ENCODE results near the gene LRRC8E. TPM values are rescaled to one million over a fixed set of nuclear protein-coding genes. Genes with fewer than 3 reads are reported as not detected.

Gene LRRC8E
- total RNA-seq, 2 donors from 2014 or later: 2.6 to 3.4 TPM

DNA sequence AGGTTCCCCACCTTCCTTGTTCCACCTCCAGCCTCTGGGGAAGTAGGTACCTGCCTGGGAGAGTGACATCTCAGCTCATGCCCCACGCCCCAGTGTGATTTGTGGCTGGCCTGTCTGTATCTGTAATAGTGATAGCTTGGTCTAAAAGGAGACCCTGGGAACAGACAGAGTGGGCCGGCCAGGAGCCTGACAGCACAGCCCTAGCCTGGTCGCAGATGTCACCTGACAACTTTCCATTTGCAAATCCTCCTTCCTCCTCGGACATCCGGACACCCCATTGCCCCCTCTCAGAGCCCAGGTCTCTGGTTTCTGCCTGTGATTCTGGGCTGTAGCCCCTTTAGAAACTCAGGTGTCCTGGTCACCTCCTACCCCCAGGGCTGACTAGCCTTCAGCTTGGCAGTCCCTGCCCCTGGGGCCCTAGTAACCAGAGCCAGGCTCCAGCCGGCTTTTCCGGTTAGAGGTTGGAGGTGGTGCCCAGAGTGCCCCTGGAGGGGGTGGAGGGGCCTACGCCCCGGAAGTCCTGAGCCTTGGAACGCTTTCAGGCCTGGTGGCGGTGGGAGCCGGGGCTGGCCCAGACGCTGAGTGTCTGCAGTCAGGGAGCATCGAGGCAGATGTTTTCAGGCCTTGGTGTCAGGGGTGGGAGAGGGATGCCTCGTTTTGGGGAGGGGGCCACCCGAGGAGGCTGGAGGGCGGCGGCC, 6.5 kb downstream of the LRRC8E start:
- peak overlapping the region in 2 of 4 donors; percentile 36 to 60 for H3K27ac ChIP-seq
- ATAC-seq: peak; percentile 66
- H3K4me1 ChIP-seq: peaks cover 10% of the 10 kb centered on the region
- 54 to 57% methylated on average over 4 to 14 of the region's 18 CpGs for WGBS, 2 donors
- H3K27me3 ChIP-seq: no peaks in the 10 kb centered on the region
- intact Hi-C loops (cut with DNase I): no loop called here
- no peaks in the 10 kb centered on the region for H3K9me3 ChIP-seq
- no peak overlapping the region for H3K4me3 ChIP-seq
- peak in 3 of 4 donors; percentile 46 to 75 (median 66) for DNase-seq
- no peaks in the 10 kb centered on the region for H3K36me3 ChIP-seq (replicated peaks in 1 of 2; ENCODE audit: insufficient read depth in 1 of 2, low read depth in 2 of 2)
- TF ChIP-seq, protein P1, sequence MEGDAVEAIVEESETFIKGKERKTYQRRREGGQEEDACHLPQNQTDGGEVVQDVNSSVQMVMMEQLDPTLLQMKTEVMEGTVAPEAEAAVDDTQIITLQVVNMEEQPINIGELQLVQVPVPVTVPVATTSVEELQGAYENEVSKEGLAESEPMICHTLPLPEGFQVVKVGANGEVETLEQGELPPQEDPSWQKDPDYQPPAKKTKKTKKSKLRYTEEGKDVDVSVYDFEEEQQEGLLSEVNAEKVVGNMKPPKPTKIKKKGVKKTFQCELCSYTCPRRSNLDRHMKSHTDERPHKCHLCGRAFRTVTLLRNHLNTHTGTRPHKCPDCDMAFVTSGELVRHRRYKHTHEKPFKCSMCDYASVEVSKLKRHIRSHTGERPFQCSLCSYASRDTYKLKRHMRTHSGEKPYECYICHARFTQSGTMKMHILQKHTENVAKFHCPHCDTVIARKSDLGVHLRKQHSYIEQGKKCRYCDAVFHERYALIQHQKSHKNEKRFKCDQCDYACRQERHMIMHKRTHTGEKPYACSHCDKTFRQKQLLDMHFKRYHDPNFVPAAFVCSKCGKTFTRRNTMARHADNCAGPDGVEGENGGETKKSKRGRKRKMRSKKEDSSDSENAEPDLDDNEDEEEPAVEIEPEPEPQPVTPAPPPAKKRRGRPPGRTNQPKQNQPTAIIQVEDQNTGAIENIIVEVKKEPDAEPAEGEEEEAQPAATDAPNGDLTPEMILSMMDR (IDR thresholded peaks at IDR 0.05): peak in 2 of 7 experiments; percentile 2 to 36
- peak in 1 of 3 donors; percentile 20 for TF ChIP-seq POLR2A (IDR thresholded peaks at IDR 0.05)

DNA sequence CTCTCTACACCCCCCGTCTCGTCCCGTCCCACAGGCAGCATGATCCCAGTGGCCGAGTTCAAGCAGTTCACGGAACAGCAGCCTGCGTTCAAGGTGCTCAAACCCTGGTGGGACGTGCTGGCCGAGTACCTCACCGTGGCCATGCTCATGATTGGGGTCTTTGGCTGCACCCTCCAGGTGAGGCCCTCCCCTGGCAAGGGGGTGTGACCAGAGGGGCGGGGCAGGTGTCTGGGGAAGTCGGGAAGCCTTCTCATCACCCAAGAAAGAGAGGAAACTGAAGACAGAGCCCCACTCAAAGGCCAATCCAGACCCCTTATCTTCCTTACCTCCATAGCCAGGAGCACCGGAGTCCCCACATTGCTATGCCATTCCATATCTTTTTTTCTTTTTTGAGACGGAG, 7.3 kb downstream of the LRRC8E start:
- ATAC-seq (no peak), DNase-seq (no peak)
- Histone ChIP-seq H3K9me3 (no peaks in the 10 kb centered on the region), H3K27me3 (no peaks in the 10 kb centered on the region), H3K4me3 (no peak overlapping the region), H3K4me1 (peaks cover 5% of the 10 kb centered on the region), H3K27ac (no peak overlapping the region), H3K36me3 (replicated peaks in 1 of 2; ENCODE audit: insufficient read depth in 1 of 2, low read depth in 2 of 2) (no peaks in the 10 kb centered on the region)
- intact Hi-C loops (cut with DNase I): no loop called here
- TF ChIP-seq POLR2A (IDR thresholded peaks at IDR 0.05): no peak
- TF ChIP-seq, protein P1 (IDR thresholded peaks at IDR 0.05): no peak
- WGBS, 2 donors: 89 to 91% methylated on average over 8 to 13 of the region's 13 CpGs

DNA sequence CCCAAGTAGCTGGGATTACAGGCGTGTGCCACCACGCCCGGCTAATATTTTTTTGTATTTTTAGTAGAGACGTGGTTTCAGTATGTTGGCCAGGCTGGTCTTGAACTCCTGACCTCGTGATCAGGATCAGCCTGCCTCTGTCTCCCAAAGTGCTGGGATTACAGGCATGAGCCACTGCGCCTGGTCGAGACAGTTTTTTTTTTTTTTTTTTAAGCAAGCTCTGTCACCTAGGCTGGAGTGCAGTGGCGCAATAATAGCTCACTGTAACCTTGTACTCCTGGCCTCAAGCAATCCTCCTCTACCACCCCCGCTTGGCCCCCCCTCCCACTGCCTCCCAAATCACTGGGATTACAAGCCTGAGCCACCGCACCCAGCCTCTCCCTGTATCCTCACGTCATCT, 9.0 kb downstream of the LRRC8E start:
- 84 to 87% methylated on average over 11 of the region's 11 CpGs for WGBS, 2 donors
- Histone ChIP-seq H3K36me3 (replicated peaks in 1 of 2; ENCODE audit: insufficient read depth in 1 of 2, low read depth in 2 of 2) (no peaks in the 10 kb centered on the region), H3K27me3 (no peaks in the 10 kb centered on the region), H3K4me3 (no peak overlapping the region), H3K27ac (no peak overlapping the region), H3K4me1 (peaks cover 13% of the 10 kb centered on the region), H3K9me3 (no peaks in the 10 kb centered on the region)
- no peak for DNase-seq
- no peak for ATAC-seq
- intact Hi-C loops (cut with DNase I): no loop called here
- TF ChIP-seq, protein P1 (IDR thresholded peaks at IDR 0.05): no peak
- TF ChIP-seq POLR2A (IDR thresholded peaks at IDR 0.05): no peak

DNA sequence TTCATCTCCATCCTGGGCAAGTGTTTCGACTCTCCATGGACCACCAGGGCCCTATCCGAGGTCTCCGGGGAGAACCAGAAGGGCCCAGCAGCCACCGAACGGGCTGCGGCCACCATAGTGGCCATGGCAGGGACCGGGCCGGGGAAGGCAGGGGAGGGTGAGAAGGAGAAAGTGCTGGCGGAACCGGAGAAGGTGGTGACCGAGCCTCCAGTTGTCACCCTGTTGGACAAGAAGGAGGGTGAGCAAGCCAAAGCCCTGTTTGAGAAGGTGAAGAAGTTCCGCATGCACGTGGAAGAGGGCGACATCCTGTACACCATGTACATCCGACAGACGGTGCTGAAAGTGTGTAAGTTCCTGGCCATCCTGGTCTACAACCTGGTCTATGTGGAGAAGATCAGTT, 10.7 kb downstream of the LRRC8E start:
- WGBS, 2 donors: 96 to 97% methylated on average over 16 of the region's 16 CpGs
- Histone ChIP-seq H3K27me3 (no peaks in the 10 kb centered on the region), H3K9me3 (no peaks in the 10 kb centered on the region), H3K36me3 (replicated peaks in 1 of 2; ENCODE audit: insufficient read depth in 1 of 2, low read depth in 2 of 2) (no peaks in the 10 kb centered on the region), H3K4me3 (no peak overlapping the region), H3K4me1 (peaks cover 22% of the 10 kb centered on the region), H3K27ac (no peak overlapping the region)
- ATAC-seq (no peak), DNase-seq (no peak)
- TF ChIP-seq, protein P1 (IDR thresholded peaks at IDR 0.05): no peak
- TF ChIP-seq POLR2A (IDR thresholded peaks at IDR 0.05): no peak
- intact Hi-C loops (cut with DNase I): no loop called here

All from body of pancreas (tissue), 4 donors.